SK-N-SH treated with all-trans-retinoic acid at 6 μM for 48 hours (cell line): ENCODE measurements around the gene AEN.

Source experiments
- ATAC-seq: fragments of 200-7000 bp; cut with Tn5 transposase; 3 replicates; pipeline ENCODE4 v1.9.1; 2020; ENCODE audit warnings: mild to moderate bottlenecking, moderate library complexity
- ARNTL ChIP-seq: fragments of 450-650 bp; formaldehyde crosslinking; IDR thresholded peaks from 2 replicates; pipeline ENCODE4 v1.5.0; 2020; ENCODE audit warnings: low read depth, mild to moderate bottlenecking, moderate library complexity, borderline replicate concordance
- BACH2 ChIP-seq: fragments of 250-450 bp; sonication (Bioruptor Pico); IDR thresholded peaks from 2 replicates; pipeline ENCODE4 v1.9.0; 2021; ENCODE audit warnings: mild to moderate bottlenecking, borderline replicate concordance
- CSDC2 ChIP-seq: fragments of 250-450 bp; sonication (Bioruptor Pico); IDR thresholded peaks from 2 replicates; pipeline ENCODE4 v1.5.0; 2020; ENCODE audit warnings: mild to moderate bottlenecking, moderate library complexity
- CSRNP3 ChIP-seq: fragments of 250-450 bp; sonication (Bioruptor Pico); IDR thresholded peaks from 2 replicates; pipeline ENCODE4 v1.5.1; 2021; ENCODE audit warnings: mild to moderate bottlenecking, moderate library complexity
- ESRRG ChIP-seq: fragments of 250-450 bp; sonication (Bioruptor Pico); IDR thresholded peaks from 2 replicates; pipeline ENCODE4 v1.6.1; 2021; ENCODE audit warnings: mild to moderate bottlenecking
- GLIS3 ChIP-seq: fragments of 250-450 bp; sonication (Bioruptor Pico); IDR thresholded peaks from 2 replicates; pipeline ENCODE4 v1.5.0; 2020; ENCODE audit warnings: mild to moderate bottlenecking, moderate library complexity
- ISL1 ChIP-seq: fragments of 250-450 bp; sonication (Bioruptor Pico); IDR thresholded peaks from 2 replicates; pipeline ENCODE4 v2.1.2; 2022; ENCODE audit warnings: mild to moderate bottlenecking, moderate library complexity
- OSR1 ChIP-seq: fragments of 250-450 bp; sonication (Bioruptor Pico); IDR thresholded peaks from 2 replicates; pipeline ENCODE4 v1.8.0; 2022; ENCODE audit warnings: moderate library complexity, mild to moderate bottlenecking, inconsistent platforms
- PPARA ChIP-seq: fragments of 250-450 bp; sonication (Bioruptor Pico); IDR thresholded peaks from 2 replicates; pipeline ENCODE4 v1.5.0; 2020; ENCODE audit warnings: mild to moderate bottlenecking, borderline replicate concordance
- RARB ChIP-seq: fragments of 250-450 bp; sonication (Bioruptor Pico); IDR thresholded peaks from 2 replicates; pipeline ENCODE4 v1.8.0; 2021; ENCODE audit warnings: mild to moderate bottlenecking, moderate library complexity
- TOX ChIP-seq: fragments of 250-450 bp; sonication (Bioruptor Pico); IDR thresholded peaks from 2 replicates; pipeline ENCODE4 v1.8.0; 2021; ENCODE audit warnings: mild to moderate bottlenecking, moderate library complexity, borderline replicate concordance
- TSHZ2 ChIP-seq: fragments of 250-450 bp; sonication (Bioruptor Pico); IDR thresholded peaks from 2 replicates; pipeline ENCODE4 v1.5.0; 2020; ENCODE audit warnings: mild to moderate bottlenecking, moderate library complexity
- ZC3H10 ChIP-seq: fragments of 250-450 bp; sonication (Bioruptor Pico); IDR thresholded peaks from 2 replicates; pipeline ENCODE4 v1.5.1; 2021; ENCODE audit warnings: mild to moderate bottlenecking, moderate library complexity
- ZFP3 ChIP-seq: fragments of 250-450 bp; sonication (Bioruptor Pico); IDR thresholded peaks from 2 replicates; pipeline ENCODE4 v1.5.0; 2020; ENCODE audit warnings: mild to moderate bottlenecking, moderate library complexity
- ZNF8 ChIP-seq: fragments of 450-650 bp; formaldehyde crosslinking; IDR thresholded peaks from 2 replicates; pipeline ENCODE4 v1.5.0; 2020; ENCODE audit warnings: mild to moderate bottlenecking, moderate library complexity
- TF ChIP-seq, protein P1 (sequence below): fragments of 250-450 bp; sonication (Bioruptor Pico); IDR thresholded peaks from 2 replicates; pipeline ENCODE4 v1.8.0; 2020; ENCODE audit warnings: mild to moderate bottlenecking, moderate library complexity, borderline replicate concordance

AEN gene

GRCh38 chr15:88678755-88679154, 57.6 kb downstream of the AEN start:
- no peak for TF ChIP-seq CSRNP3 (CRISPR knock-in tag)
- TF ChIP-seq, protein P1, sequence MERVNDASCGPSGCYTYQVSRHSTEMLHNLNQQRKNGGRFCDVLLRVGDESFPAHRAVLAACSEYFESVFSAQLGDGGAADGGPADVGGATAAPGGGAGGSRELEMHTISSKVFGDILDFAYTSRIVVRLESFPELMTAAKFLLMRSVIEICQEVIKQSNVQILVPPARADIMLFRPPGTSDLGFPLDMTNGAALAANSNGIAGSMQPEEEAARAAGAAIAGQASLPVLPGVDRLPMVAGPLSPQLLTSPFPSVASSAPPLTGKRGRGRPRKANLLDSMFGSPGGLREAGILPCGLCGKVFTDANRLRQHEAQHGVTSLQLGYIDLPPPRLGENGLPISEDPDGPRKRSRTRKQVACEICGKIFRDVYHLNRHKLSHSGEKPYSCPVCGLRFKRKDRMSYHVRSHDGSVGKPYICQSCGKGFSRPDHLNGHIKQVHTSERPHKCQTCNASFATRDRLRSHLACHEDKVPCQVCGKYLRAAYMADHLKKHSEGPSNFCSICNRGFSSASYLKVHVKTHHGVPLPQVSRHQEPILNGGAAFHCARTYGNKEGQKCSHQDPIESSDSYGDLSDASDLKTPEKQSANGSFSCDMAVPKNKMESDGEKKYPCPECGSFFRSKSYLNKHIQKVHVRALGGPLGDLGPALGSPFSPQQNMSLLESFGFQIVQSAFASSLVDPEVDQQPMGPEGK (CRISPR knock-in tag): no peak
- no peak for TF ChIP-seq CSDC2 (CRISPR knock-in tag)
- TF ChIP-seq ESRRG (CRISPR knock-in tag): no peak
- TF ChIP-seq ISL1 (CRISPR knock-in tag): no peak
- TF ChIP-seq BACH2 (CRISPR knock-in tag): no peak
- no peak for ATAC-seq

GRCh38 chr15:88680241-88681001, 59.3 kb downstream of the AEN start:
- ATAC-seq: no peak
- TF ChIP-seq ARNTL (CRISPR knock-in tag): no peak
- no peak for TF ChIP-seq CSDC2 (CRISPR knock-in tag)
- no peak for TF ChIP-seq ZFP3 (CRISPR knock-in tag)
- TF ChIP-seq GLIS3: no peak
- TF ChIP-seq ZNF8: no peak
- no peak for TF ChIP-seq ISL1 (CRISPR knock-in tag)
- TF ChIP-seq TOX: no peak
- TF ChIP-seq TSHZ2: no peak
- no peak for TF ChIP-seq ZC3H10 (CRISPR knock-in tag)
- TF ChIP-seq, protein P1 (CRISPR knock-in tag): no peak
- TF ChIP-seq BACH2 (CRISPR knock-in tag): no peak

- TF ChIP-seq RARB (no peak), PPARA (CRISPR knock-in tag) (no peak), OSR1 (CRISPR knock-in tag) (no peak)
- no peak; the same call in 1 of the 3 replicates for ATAC-seq
Observed at GRCh38 chr15:88681610-88682221, 60.6 kb downstream of the AEN start.
